Measurements from ENCODE around the gene PAX3. TPM values are rescaled to one million over a fixed set of nuclear protein-coding genes. Genes with fewer than 3 reads are reported as not detected.

PAX3 gene
- total RNA-seq, 2 donors from 2014 or later = not detected

DNA sequence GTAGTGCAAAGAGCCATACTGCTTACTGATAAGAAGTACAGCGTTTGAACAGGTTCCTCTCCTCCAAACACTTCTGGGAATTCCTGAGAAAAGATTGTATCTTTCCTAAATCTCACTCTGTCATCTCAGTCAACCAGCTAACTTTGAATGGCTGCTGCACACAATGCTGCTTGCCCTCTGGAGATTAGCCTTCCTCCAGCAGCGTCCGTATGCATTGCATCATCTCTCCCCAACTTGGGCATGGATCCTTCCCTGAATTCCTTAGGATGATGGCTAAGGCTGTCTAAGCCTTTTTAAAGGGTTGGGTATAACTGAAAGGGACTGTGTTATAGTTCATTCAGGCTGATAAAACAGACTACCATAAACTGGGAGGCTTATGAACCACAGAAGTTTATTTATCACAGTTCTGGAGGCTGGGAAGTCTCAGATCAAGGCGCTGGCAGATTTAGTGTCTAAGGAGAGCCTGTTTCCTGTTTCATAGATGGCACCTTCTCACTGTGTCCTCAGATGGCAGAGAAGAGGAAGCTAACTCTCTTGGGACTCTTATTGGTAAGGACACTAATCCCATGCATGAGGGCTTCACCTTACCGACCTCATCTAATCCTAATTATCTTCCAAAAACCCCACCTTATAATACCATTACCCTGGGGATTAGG lies 105.3 kb downstream of the PAX3 start:
- WGBS, 2 experiments (ENCODE audit: insufficient coverage in 1 of 2, insufficient read length in 1 of 2) = 82 to 89% methylated on average over 2 to 5 of the region's 5 CpGs
- H3K4me1 Mint-ChIP-seq = peaks cover 23% of the 10 kb centered on the region
- DNase-seq = no peak
- TF ChIP-seq, protein P1, sequence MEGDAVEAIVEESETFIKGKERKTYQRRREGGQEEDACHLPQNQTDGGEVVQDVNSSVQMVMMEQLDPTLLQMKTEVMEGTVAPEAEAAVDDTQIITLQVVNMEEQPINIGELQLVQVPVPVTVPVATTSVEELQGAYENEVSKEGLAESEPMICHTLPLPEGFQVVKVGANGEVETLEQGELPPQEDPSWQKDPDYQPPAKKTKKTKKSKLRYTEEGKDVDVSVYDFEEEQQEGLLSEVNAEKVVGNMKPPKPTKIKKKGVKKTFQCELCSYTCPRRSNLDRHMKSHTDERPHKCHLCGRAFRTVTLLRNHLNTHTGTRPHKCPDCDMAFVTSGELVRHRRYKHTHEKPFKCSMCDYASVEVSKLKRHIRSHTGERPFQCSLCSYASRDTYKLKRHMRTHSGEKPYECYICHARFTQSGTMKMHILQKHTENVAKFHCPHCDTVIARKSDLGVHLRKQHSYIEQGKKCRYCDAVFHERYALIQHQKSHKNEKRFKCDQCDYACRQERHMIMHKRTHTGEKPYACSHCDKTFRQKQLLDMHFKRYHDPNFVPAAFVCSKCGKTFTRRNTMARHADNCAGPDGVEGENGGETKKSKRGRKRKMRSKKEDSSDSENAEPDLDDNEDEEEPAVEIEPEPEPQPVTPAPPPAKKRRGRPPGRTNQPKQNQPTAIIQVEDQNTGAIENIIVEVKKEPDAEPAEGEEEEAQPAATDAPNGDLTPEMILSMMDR (conservative IDR thresholded peaks at IDR 0.05) = no peak
- H3K27me3 Mint-ChIP-seq (ENCODE audit: insufficient read depth) = peaks cover 35% of the 10 kb centered on the region
- Histone ChIP-seq H3K9ac (ENCODE audit: extremely low read depth, low read length, poor library complexity, severe bottlenecking) (no peak overlapping the region), H3K27ac (ENCODE audit: low read depth, low read length) (no peak overlapping the region), H3K36me3 (ENCODE audit: control insufficient read depth, insufficient read depth, low read length) (no peaks in the 10 kb centered on the region), H3K9me3 (ENCODE audit: control insufficient read depth, low read length) (no peaks in the 10 kb centered on the region), H3K4me1 (ENCODE audit: control insufficient read depth, insufficient read depth, low read length) (peaks cover 3% of the 10 kb centered on the region), H3K4me3 (ENCODE audit: low read length) (no peak overlapping the region), H3K27me3 (ENCODE audit: control insufficient read depth, insufficient read depth, low read length, poor library complexity, severe bottlenecking) (peaks cover 88% of the 10 kb centered on the region)
- H3K27ac Mint-ChIP-seq = no peak overlapping the region
- no peaks in the 10 kb centered on the region for H3K9me3 Mint-ChIP-seq
- H3K4me3 Mint-ChIP-seq = no peak overlapping the region
- no peaks in the 10 kb centered on the region for H3K36me3 Mint-ChIP-seq (ENCODE audit: low read depth)

DNA sequence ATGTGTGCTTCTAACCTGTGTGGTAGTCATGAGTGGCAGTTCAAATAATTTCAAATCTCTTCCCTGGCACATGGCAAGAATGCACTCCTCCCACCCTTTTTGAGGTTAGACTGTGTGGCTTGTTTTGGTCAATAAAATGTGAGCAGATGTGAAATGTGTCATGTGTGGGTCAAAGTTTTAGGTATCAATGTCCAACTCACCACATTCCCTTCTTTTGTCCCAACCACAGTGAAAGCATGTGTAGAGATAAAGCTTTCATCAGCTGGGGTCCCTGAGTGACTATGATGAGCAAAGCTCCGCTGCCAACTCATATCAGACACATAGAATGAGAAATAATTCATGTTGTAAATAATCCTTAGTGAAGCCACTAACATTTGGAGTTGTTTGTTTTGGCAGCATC lies 118.2 kb downstream of the PAX3 start:
- Histone ChIP-seq H3K9me3 (ENCODE audit: control insufficient read depth, low read length) (no peaks in the 10 kb centered on the region), H3K27me3 (ENCODE audit: control insufficient read depth, insufficient read depth, low read length, poor library complexity, severe bottlenecking) (peaks cover 37% of the 10 kb centered on the region), H3K9ac (ENCODE audit: extremely low read depth, low read length, poor library complexity, severe bottlenecking) (no peak overlapping the region), H3K27ac (ENCODE audit: low read depth, low read length) (no peak overlapping the region), H3K36me3 (ENCODE audit: control insufficient read depth, insufficient read depth, low read length) (no peaks in the 10 kb centered on the region), H3K4me1 (ENCODE audit: control insufficient read depth, insufficient read depth, low read length) (no peaks in the 10 kb centered on the region), H3K4me3 (ENCODE audit: low read length) (no peak overlapping the region)
- no peaks in the 10 kb centered on the region for H3K36me3 Mint-ChIP-seq (ENCODE audit: low read depth)
- no peak overlapping the region for H3K27ac Mint-ChIP-seq
- peaks cover 10% of the 10 kb centered on the region for H3K4me1 Mint-ChIP-seq
- peaks cover 32% of the 10 kb centered on the region for H3K27me3 Mint-ChIP-seq (ENCODE audit: insufficient read depth)
- H3K4me3 Mint-ChIP-seq = no peak overlapping the region
- TF ChIP-seq, protein P1 (conservative IDR thresholded peaks at IDR 0.05) = no peak
- DNase-seq = no peak
- 86% methylated on average over 1 of the region's 1 CpG; no CpG with 5 or more reads in 1 of the 2 experiments for WGBS, 2 experiments (ENCODE audit: insufficient coverage in 1 of 2, insufficient read length in 1 of 2)
- no peaks in the 10 kb centered on the region for H3K9me3 Mint-ChIP-seq

DNA sequence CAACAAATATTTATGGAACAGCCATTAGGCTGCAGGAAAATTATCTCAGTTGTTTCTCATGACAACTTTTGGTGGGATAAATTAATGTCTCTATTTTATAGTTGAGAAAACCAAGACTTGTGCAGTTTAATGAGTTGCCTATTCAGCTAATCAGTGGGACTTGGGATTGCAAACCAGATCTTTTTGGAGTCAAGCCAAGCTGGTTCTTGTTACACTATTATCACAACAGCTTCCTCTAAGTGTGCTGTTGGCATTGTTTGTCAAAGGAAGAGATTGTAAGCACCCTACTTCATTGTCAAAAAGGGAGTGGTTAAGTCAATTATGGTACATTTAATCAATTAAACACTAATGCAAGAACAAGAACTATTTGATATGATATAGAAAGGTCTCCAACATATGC lies 119.2 kb downstream of the PAX3 start:
- H3K27me3 ChIP-seq (ENCODE audit: control insufficient read depth, insufficient read depth, low read length, poor library complexity, severe bottlenecking) = peaks cover 32% of the 10 kb centered on the region
- peaks cover 11% of the 10 kb centered on the region for H3K4me1 Mint-ChIP-seq
- H3K36me3 Mint-ChIP-seq (ENCODE audit: low read depth) = no peaks in the 10 kb centered on the region
- H3K36me3 ChIP-seq (ENCODE audit: control insufficient read depth, insufficient read depth, low read length) = no peaks in the 10 kb centered on the region
- no peaks in the 10 kb centered on the region for H3K9me3 ChIP-seq (ENCODE audit: control insufficient read depth, low read length)
- no peak overlapping the region for H3K27ac ChIP-seq (ENCODE audit: low read depth, low read length)
- TF ChIP-seq, protein P1 (conservative IDR thresholded peaks at IDR 0.05) = no peak
- no peak for DNase-seq
- peaks cover 30% of the 10 kb centered on the region for H3K27me3 Mint-ChIP-seq (ENCODE audit: insufficient read depth)
- no peak overlapping the region for H3K27ac Mint-ChIP-seq
- no peaks in the 10 kb centered on the region for H3K9me3 Mint-ChIP-seq
- peaks cover under 1% of the 10 kb centered on the region for H3K4me1 ChIP-seq (ENCODE audit: control insufficient read depth, insufficient read depth, low read length)
- no peak overlapping the region for H3K4me3 Mint-ChIP-seq
- no peak overlapping the region for H3K4me3 ChIP-seq (ENCODE audit: low read length)
- H3K9ac ChIP-seq (ENCODE audit: extremely low read depth, low read length, poor library complexity, severe bottlenecking) = no peak overlapping the region

Measured in endodermal cell (in vitro differentiated cells).